ENCODE measurements around the gene COPS4.

GRCh38 chr4:83067058-83067639 lies 32.2 kb downstream of the COPS4 start:
- no peak for TF ChIP-seq GATA2 (IDR thresholded peaks at IDR 0.05; ENCODE audit: low read depth, low read length)
- no peak for TF ChIP-seq GATA3 (IDR thresholded peaks at IDR 0.05; ENCODE audit: low read depth, low read length)

Data from SH-SY5Y (cell line).